GM19372 (cell line): ENCODE results near the gene RTCA.
"Not testable (repeated sequence)": the region's sequence is repeated elsewhere in the genome, so short reads cannot be mapped to it uniquely, and the experiment has no call there.

Experiments
- ATAC-seq: cut with Tn5 transposase; IDR thresholded peaks from one replicate; pipeline ENCODE4 v1.9.1; 2021; ENCODE audit warnings: mild to moderate bottlenecking, low read depth, moderate library complexity; ENCODE audit not compliant: unreplicated experiment

RTCA gene

GRCh38 chr1:100256273-100256672 lies 9.7 kb upstream of the RTCA start:
- not testable (repeated sequence) for ATAC-seq

- not testable (repeated sequence) for ATAC-seq
These were observed 7.6 kb upstream of the RTCA start for GRCh38 chr1:100258427-100258826.

DNA sequence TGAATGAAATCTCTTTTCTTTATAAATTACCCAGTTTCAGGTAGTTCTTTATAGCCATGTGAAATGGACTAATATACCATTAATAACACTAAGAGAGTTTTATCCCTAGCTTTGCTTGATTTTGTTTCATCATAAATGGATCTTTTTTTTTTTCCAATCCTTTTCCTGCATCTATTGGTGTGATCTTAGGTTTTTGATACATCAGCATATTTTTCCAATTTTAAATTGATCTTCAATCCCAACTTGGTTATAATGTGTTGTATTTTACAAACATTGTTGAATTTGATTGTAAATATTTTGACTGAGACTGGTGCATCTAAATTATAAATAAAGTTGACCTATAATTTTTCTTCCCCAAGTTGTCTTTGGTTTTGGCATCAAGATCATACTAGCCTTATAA lies 4.3 kb upstream of the RTCA start:
- ATAC-seq, result no peak

DNA sequence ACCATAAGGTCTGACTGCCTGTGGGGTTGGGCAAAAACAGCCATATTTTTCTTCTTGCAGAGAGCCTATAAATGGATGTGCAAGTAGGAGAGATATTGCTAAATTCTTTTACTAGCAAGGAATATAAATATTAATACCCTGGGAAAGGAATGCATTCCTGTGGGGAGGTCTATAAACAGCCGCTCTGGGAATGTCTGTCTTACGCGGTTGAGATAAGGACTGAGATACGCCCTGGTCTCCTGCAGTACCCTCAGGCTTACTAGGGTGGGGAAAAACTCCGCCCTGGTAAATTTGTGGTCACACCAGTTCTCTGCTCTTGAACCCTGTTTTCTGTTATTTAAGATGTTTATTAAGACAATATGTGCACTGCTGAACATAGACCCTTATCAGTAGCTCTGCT lies 1.9 kb upstream of the RTCA start:
- ATAC-seq, result not testable (repeated sequence)

- ATAC-seq, result peak; percentile 22
These were observed 470 bp upstream of the RTCA start for GRCh38 chr1:100265562-100265930.

GRCh38 chr1:100266741-100267140 lies 725 bp downstream of the RTCA start:
- peak; percentile 7 for ATAC-seq

DNA sequence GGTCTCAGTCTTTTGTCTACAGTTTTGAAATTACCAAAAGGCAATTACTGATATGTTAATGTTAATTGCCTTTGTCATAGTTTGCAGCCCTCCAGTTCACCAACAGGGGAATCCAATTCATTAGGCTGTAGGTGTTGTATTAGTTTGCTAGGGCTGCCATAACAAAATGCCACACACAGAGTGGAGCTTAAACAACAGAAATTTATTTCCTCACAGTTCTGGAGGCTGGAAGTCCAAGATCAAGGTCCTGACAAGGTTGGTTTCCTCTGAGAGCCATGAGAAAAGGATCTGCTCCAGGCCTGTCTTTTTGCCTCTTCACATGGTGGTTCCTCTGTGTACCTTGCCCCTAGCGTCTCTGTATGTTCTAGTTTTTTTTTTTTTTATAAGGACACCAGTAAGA lies 1.3 kb downstream of the RTCA start:
- no peak for ATAC-seq

GRCh38 chr1:100268202-100268601 lies 2.2 kb downstream of the RTCA start:
- no peak for ATAC-seq

DNA sequence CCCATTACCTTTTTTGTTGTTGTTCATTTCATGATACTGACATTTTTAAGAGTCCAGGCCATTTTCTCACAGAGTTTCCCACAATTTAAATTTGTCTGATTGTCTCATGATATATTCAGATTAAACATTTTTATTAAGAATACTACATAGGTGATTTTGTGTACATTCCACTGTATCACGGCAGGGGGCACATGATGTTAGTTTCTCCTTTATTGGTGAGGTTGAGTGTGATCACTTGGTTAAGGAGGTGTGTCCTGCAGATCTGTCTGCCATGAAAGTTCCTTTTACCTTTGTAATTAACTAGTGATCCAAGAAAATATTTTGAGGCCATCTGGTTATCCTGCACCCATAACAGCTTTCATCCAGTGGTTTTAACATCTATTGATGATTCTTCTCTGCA lies 11.8 kb downstream of the RTCA start:
- ATAC-seq, result no peak

- no peak for ATAC-seq
These were observed 13.4 kb downstream of the RTCA start for GRCh38 chr1:100279358-100279923.

GRCh38 chr1:100279954-100280682 lies 14.1 kb downstream of the RTCA start:
- ATAC-seq, result no peak

- no peak for ATAC-seq
These were observed 18.6 kb downstream of the RTCA start for GRCh38 chr1:100284591-100284990.

DNA sequence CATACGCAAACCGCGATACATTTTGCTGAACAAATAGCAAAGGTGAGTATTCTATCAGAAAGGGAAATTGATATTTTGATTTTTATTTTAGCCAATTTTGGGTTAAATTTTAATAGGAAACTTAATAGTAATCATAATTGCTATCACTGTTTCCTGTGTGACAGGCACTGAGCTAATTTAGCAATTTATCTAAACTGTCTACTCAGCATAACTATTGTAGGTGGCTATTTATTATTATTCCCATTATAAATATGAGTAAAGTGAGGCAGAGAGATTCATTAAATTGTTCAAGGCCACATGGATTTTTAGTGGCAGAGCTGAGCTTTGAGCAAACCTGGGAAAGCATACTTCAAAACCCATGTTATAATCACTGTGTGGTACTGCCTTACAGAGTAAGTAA lies 21.1 kb downstream of the RTCA start:
- ATAC-seq, result no peak

GRCh38 chr1:100290291-100290690 lies 24.3 kb downstream of the RTCA start:
- ATAC-seq, result no peak

GRCh38 chr1:100292711-100293110 lies 26.7 kb downstream of the RTCA start:
- ATAC-seq, result no peak

DNA sequence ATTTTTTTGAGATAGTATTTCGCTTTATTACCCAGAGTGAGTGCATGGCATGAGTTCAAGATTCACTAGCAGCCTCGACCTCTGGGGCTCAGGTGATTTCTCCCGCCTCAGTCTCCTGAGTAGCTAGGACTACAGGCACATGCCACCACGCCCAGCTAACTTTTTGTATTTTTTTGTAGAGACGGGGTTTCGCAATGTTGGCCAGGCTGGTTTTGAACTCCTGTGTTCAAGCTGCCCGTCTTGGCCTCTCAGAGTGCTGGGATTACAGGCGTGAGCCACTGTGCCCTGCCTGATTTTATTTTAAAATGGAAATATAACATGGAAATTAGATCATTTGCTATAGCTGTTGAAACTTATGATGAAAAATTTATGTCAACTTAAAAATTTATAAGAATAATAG lies 30.1 kb downstream of the RTCA start:
- ATAC-seq, result no peak

DNA sequence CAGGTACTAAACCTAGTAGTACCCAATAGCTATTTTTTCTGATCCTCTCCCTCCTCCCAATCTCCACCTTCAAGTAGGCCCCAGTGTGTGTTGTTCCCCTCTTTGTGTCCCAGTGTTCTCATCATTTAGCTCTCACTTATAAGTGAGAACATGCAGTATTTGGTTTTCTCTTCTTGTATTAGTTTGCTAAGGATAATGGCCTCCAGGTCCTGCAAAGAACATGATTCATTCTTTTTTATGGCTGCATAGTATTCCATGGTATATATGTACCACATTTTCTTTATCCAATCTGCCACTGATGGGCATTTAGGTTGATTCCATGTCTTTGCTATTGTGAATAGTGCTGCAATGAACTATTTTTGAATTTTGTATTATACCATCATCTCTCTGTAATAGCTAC lies 31.0 kb downstream of the RTCA start:
- not testable (repeated sequence) for ATAC-seq

GRCh38 chr1:100298512-100298911 lies 32.5 kb downstream of the RTCA start:
- no peak for ATAC-seq

DNA sequence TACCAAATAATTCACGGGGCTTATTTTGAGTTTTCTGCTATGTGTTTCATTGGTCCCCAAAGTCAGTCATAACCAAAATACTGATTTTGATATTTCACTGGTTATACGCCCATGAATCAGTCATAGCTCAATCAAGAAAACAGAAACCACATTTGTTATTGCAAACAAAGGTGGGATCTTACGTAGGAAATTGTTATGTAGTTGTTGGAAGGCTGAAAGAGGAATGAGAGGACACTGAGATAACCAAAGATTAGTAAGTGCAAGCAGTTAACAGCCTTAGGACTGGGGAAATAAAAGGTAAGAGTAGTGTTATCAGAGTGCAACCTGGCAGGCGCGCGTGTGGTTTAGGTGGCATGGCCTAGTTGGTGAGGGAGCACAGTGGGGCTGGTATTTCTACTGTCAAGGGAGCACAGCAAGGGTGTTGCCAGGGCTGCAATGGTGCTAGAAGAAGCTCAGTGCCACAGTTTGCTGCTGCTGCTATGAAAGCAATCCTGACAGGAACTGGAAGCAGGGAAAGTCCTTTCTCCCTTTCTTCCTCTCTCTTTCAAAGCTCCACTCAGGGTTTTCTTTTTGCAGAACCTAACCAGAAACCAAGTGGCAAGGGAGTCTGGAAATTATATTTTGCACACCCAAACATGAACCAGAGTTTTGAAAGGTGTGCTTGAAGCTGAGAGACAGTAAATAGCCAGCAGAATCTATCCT lies 33.7 kb downstream of the RTCA start:
- ATAC-seq, result no peak

- no peak for ATAC-seq
These were observed 34.7 kb downstream of the RTCA start for GRCh38 chr1:100300691-100301090.

DNA sequence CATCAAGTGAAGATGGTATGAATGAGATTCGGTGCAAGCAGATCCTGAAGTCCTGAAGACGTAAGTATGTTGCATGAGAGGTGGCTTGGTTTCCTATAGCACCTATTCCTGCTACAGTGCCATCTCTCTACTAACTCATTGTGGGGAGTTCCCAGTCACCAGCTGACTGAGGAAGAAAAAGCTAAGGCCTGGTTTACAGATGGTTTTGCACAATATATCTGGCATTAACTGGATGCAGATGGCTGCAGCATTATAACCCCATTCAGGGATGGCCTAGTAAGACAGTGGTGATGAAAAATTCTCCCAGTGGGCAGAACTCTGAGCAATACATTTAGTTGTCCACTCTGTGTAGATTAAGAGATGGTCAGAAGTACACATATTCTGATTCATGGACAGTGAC lies 36.7 kb downstream of the RTCA start:
- ATAC-seq, result no peak

GRCh38 chr1:100304227-100304626 lies 38.2 kb downstream of the RTCA start:
- ATAC-seq, result no peak
